Activated T-helper 17 cell treated with anti-CD3 and anti-CD28 coated beads, Interleukin-2, amount 50 U/mL, for 72 hours (primary cell): ENCODE data around the gene ARL10. TPM values are rescaled to one million over a fixed set of nuclear protein-coding genes. Genes with fewer than 3 reads are reported as not detected.

Experiments
- ATAC-seq: fragments of 150-1000 bp; cut with Tn5 transposase; replicated peaks from 2 replicates; pipeline ENCODE4 v1.10.0; 2021; ENCODE audit warnings: mild to moderate bottlenecking, moderate library complexity
- H3K27ac Mint-ChIP-seq: one replicate; pipeline ENCODE4 v1.8.0; 2022; ENCODE audit warnings: mixed read lengths
- H3K27me3 Mint-ChIP-seq: one replicate; pipeline ENCODE4 v1.8.0; 2022; ENCODE audit warnings: mixed read lengths
- H3K36me3 Mint-ChIP-seq: one replicate; pipeline ENCODE4 v1.8.0; 2022; ENCODE audit warnings: low read depth, mild to moderate bottlenecking, mixed read lengths
- H3K4me1 Mint-ChIP-seq: one replicate; pipeline ENCODE4 v1.8.0; 2022; ENCODE audit warnings: mixed read lengths
- H3K4me3 Mint-ChIP-seq: one replicate; pipeline ENCODE4 v1.8.0; 2022; ENCODE audit warnings: mild to moderate bottlenecking, mixed read lengths
- H3K9me3 Mint-ChIP-seq: one replicate; pipeline ENCODE4 v1.8.0; 2022; ENCODE audit warnings: mixed read lengths
- total RNA-seq, 2 donors: library from RNA; stranded (reverse); gene quantifications; one replicate each; pipeline ENCODE4 v1.2.3, GENCODE V29; 2022

The ARL10 gene
- total RNA-seq, 2 donors from 2014 or later = 8.7 to 17.3 TPM

- no peak overlapping the region for H3K4me3 Mint-ChIP-seq
- no peaks in the 10 kb centered on the region for H3K4me1 Mint-ChIP-seq
- peaks cover 50% of the 10 kb centered on the region for H3K36me3 Mint-ChIP-seq
- ATAC-seq = no peak
- no peaks in the 10 kb centered on the region for H3K27me3 Mint-ChIP-seq
- H3K27ac Mint-ChIP-seq = no peak overlapping the region
- no peaks in the 10 kb centered on the region for H3K9me3 Mint-ChIP-seq
These were observed 8.0 kb downstream of the ARL10 start for GRCh38 chr5:176373100-176373818.

DNA sequence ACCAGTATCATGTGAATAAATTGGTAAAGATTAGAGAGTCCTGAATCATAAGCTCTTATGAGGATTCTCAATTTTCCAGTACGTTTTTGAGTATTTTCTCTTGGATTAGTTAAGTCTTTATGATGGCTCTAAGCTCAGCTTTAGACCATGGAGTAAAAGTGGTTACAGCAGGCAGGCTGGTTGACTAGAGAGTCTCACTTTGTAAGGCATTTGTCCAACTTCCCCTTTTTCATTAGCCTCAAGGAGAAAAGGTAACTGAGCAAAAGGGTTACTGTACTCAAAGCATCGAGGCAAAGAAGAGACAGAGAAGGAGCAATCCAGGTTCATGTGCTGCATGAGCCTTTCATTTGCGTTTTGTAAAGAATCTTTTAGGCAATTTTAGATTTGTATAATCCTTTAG lies 14.6 kb downstream of the ARL10 start:
- H3K27ac Mint-ChIP-seq = no peak overlapping the region
- ATAC-seq = no peak
- no peak overlapping the region for H3K4me3 Mint-ChIP-seq
- no peaks in the 10 kb centered on the region for H3K27me3 Mint-ChIP-seq
- peaks cover 85% of the 10 kb centered on the region for H3K36me3 Mint-ChIP-seq
- peaks cover 3% of the 10 kb centered on the region for H3K4me1 Mint-ChIP-seq
- H3K9me3 Mint-ChIP-seq = no peaks in the 10 kb centered on the region

GRCh38 chr5:176381423-176381822 lies 16.1 kb downstream of the ARL10 start:
- Mint-ChIP-seq H3K4me1 (peaks cover 12% of the 10 kb centered on the region), H3K9me3 (no peaks in the 10 kb centered on the region), H3K36me3 (peaks cover 90% of the 10 kb centered on the region), H3K27ac (no peak overlapping the region), H3K27me3 (no peaks in the 10 kb centered on the region), H3K4me3 (no peak overlapping the region)
- no peak for ATAC-seq

DNA sequence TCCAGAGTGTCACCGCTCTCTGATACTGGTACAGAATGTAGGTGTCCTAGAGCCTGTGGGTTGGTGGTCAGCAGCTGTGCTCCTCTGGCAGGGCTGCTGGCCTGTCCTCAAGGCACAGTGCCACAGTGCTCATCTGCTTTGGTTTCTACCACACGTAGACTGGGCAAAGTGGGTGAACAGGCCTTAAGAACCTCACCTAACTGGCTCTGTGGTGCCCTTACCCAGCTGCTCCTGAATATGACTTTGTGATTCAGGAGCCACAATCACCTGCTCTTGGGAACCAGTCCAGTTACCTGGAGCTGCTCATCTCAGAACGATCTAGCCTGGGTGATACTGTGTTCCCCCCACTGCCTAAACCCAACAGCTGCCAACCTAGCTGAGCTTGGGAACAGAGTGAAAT lies 16.7 kb downstream of the ARL10 start:
- H3K36me3 Mint-ChIP-seq = peaks cover 90% of the 10 kb centered on the region
- H3K4me3 Mint-ChIP-seq = no peak overlapping the region
- H3K4me1 Mint-ChIP-seq = peaks cover 17% of the 10 kb centered on the region
- H3K9me3 Mint-ChIP-seq = no peaks in the 10 kb centered on the region
- no peak for ATAC-seq
- no peak overlapping the region for H3K27ac Mint-ChIP-seq
- no peaks in the 10 kb centered on the region for H3K27me3 Mint-ChIP-seq

GRCh38 chr5:176382721-176383120 lies 17.4 kb downstream of the ARL10 start:
- Mint-ChIP-seq H3K9me3 (no peaks in the 10 kb centered on the region), H3K4me3 (no peak overlapping the region), H3K27me3 (no peaks in the 10 kb centered on the region), H3K36me3 (peaks cover 95% of the 10 kb centered on the region), H3K27ac (no peak overlapping the region), H3K4me1 (peaks cover 17% of the 10 kb centered on the region)
- no peak for ATAC-seq

DNA sequence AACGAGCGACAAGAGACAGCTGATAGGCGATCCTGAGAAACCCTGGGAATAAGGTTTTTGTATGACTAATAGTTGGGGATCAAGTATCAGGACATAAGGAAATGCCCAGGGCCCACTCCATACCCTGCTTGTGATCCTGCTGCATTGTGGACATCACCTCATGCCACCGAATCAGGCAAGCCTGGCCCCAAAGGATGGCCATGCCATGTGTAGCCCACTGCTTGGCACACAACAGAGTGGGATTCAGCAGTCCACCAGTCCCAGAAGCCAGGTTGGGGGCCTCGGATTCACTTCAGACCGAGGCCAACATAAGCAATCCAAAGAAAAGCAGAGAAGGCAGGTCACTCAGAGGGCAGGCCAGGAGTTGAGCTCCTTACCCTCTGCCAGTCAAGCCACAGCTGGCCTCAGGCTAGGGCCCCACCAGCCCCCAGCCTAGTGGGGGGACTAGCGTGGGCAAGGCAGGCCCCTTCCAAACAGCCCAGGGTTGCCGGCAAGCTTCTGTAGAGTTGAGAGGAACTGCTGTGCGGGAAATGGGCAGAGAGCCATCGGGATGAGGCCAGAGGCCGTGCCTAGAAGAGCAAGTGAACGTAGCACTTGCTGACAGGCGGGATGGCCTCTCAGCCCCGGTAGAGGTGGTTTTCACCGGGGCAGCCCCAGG lies 18.1 kb downstream of the ARL10 start:
- Mint-ChIP-seq H3K9me3 (no peaks in the 10 kb centered on the region), H3K4me3 (no peak overlapping the region), H3K36me3 (peaks cover 95% of the 10 kb centered on the region), H3K4me1 (peaks cover 17% of the 10 kb centered on the region), H3K27ac (no peak overlapping the region), H3K27me3 (no peaks in the 10 kb centered on the region)
- no peak for ATAC-seq

- peaks cover 17% of the 10 kb centered on the region for H3K4me1 Mint-ChIP-seq
- H3K9me3 Mint-ChIP-seq = no peaks in the 10 kb centered on the region
- ATAC-seq = no peak
- H3K36me3 Mint-ChIP-seq = peaks cover 98% of the 10 kb centered on the region
- H3K4me3 Mint-ChIP-seq = no peak overlapping the region
- H3K27ac Mint-ChIP-seq = peak overlapping the region; percentile 33
- no peaks in the 10 kb centered on the region for H3K27me3 Mint-ChIP-seq
These were observed 18.7 kb downstream of the ARL10 start for GRCh38 chr5:176383961-176384360.

- Mint-ChIP-seq H3K4me3 (no peak overlapping the region), H3K27ac (peak overlapping the region; percentile 33), H3K36me3 (peaks cover 98% of the 10 kb centered on the region), H3K27me3 (no peaks in the 10 kb centered on the region), H3K9me3 (no peaks in the 10 kb centered on the region), H3K4me1 (peaks cover 17% of the 10 kb centered on the region)
- no peak for ATAC-seq
These were observed 19.2 kb downstream of the ARL10 start for GRCh38 chr5:176384366-176384930.

DNA sequence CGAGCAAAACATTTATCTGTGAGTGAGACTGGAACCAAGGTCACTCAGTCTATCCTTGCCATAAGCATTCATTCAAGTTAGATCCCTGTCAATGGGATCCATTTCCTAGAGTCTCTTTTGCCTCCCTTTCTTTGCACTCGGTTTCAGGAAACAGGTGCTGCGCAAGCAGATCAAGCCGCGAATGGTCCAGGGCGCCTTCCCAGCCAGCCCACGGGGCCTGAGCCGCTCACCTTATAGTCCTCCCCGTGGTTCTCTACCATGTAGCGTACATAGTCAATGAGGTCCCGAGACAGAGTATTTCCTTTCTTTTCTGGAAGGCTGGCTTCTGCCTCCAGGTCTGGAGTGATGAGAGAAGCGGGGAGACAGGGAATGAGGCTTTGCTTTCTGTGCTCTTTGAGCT lies 19.7 kb downstream of the ARL10 start:
- Mint-ChIP-seq H3K36me3 (peaks cover 96% of the 10 kb centered on the region), H3K4me1 (peaks cover 14% of the 10 kb centered on the region), H3K27me3 (no peaks in the 10 kb centered on the region), H3K27ac (peak overlapping the region; percentile 79), H3K4me3 (no peak overlapping the region), H3K9me3 (no peaks in the 10 kb centered on the region)
- no peak for ATAC-seq

DNA sequence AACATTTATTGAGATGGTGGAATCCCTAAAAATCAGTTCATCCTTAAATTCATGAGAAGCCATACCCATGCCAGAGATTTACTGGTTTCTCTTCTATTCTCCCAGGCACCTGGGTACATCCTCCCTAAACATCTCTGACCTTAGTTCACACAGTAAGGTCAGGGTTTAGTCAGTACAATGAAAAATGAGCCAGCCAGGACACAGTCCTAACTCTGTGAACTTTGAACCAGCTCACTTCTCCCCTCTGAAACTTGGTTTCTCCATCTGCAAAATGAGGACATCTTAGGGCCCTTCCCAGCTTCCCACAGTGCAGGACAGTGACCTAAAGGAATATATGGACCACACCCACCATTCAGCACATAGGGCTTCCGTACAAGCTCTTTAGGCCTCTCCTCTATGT lies 21.2 kb downstream of the ARL10 start:
- Mint-ChIP-seq H3K4me3 (peak overlapping the region; percentile 98), H3K27me3 (no peaks in the 10 kb centered on the region), H3K4me1 (peaks cover 14% of the 10 kb centered on the region), H3K9me3 (no peaks in the 10 kb centered on the region), H3K27ac (peak overlapping the region; percentile 99), H3K36me3 (peaks cover 88% of the 10 kb centered on the region)
- no peak for ATAC-seq

GRCh38 chr5:176387384-176387925 lies 22.2 kb downstream of the ARL10 start:
- ATAC-seq = no peak
- Mint-ChIP-seq H3K27me3 (no peaks in the 10 kb centered on the region), H3K4me3 (peak overlapping the region; percentile 98), H3K36me3 (peaks cover 89% of the 10 kb centered on the region), H3K4me1 (peaks cover 14% of the 10 kb centered on the region), H3K27ac (peak overlapping the region; percentile 99), H3K9me3 (no peaks in the 10 kb centered on the region)

DNA sequence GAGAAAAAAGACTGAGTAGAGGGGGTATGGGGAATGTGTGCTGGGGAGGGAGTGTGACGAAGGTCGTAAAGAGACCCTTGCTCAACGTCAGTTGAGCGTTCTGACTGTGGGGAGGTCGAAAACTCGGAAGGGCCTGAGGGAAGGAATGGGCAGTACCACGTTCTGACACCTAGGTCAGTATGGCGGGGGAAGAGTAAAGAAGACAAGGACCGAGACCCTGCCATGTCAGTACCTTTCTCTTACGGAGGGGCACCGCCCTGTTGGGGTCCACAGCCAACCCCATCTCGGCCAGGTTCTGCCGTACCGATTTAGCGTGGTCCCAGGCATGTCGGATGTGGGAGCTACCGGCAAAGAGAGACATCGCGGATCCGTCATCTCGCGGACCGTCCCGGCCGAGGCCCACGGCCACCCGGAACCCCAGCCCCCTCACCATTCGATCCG lies 22.7 kb downstream of the ARL10 start:
- Mint-ChIP-seq H3K9me3 (no peaks in the 10 kb centered on the region), H3K36me3 (peaks cover 89% of the 10 kb centered on the region), H3K4me3 (peak overlapping the region; percentile 98), H3K4me1 (peaks cover 14% of the 10 kb centered on the region), H3K27ac (peak overlapping the region; percentile 99), H3K27me3 (no peaks in the 10 kb centered on the region)
- no peak for ATAC-seq

DNA sequence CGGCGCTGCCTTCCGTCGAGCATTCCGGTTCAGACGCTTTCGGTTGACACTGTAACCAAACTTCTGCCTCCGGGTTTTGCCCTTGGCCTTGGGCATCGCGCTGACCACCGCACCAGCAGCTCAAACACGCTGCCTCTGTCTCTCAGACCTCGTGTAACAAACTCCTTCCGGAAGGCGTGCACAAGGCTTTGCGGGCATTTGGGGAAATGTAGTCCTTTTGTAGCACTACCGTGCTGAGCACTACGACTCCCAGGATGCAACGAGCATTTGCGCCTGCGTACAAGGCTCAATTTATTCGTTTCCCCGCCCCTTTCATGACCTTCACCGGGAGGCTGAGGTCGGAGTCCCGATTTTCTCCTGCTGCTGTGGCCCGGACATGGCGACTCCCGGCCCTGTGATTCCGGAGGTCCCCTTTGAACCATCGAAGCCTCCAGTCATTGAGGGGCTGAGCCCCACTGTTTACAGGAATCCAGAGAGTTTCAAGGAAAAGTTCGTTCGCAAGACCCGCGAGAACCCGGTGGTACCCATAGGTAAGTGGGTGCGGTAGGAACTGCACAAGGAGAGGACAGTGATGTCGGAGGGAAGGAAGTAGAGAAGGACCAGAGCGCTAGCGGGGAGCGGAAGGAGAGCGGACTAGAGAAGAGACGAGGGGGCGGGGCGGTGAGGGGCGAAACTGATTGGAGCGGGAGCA lies 23.3 kb downstream of the ARL10 start, which contains the start of the genes HIGD2A and NOP16:
Gene HIGD2A, plus strand, starts transcription at position 308 of the 691 bp plus-strand sequence. Its CDS starts 69 bp downstream, at position 377.
Gene NOP16, minus strand, starts transcription at position 155 of the 691 bp plus-strand sequence. Its CDS starts 59 bp downstream, at position 96.
- Mint-ChIP-seq H3K9me3 (no peaks in the 10 kb centered on the region), H3K4me3 (peak within 1 kb of the TSS; percentile 98), H3K36me3 (peaks cover 89% of the 10 kb centered on the region), H3K4me1 (peaks cover 14% of the 10 kb centered on the region), H3K27ac (peak within 1 kb of the TSS; percentile 99), H3K27me3 (no peaks in the 10 kb centered on the region)
- peak; percentile 92 for ATAC-seq
